ENCODE measurements around the gene SIRPB1.

The SIRPB1 gene

GRCh38 chr20:1619861-1620444 lies at the start of gene SIRPB1:
SIRPB1 (minus strand) TSS chr20:1620009; CDS start chr20:1619944, 65 bp downstream.
- H3K4me3 ChIP-seq (ENCODE audit: low read depth in 1 of 5, low read length in 5 of 5): no peak within 1 kb of the TSS
- peaks cover 0 to 11% (median 0%) of the 10 kb centered on the region in 5 donors for H3K4me1 ChIP-seq (ENCODE audit: control insufficient read depth in 5 of 5, insufficient read depth in 5 of 5, low read length in 5 of 5)
- no peak within 1 kb of the TSS for H3K27ac ChIP-seq (ENCODE audit: low read depth, low read length)
- peaks cover 0 to 11% (median 8%) of the 10 kb centered on the region in 5 donors for H3K9me3 ChIP-seq (ENCODE audit: control insufficient read depth in 5 of 5, low read length in 5 of 5)
- H3K27me3 ChIP-seq (ENCODE audit: control insufficient read depth in 5 of 5, insufficient read depth in 4 of 5, low read length in 5 of 5): no peaks in the 10 kb centered on the region
- H3K36me3 ChIP-seq (ENCODE audit: control insufficient read depth in 5 of 5, insufficient read depth in 5 of 5, low read length in 5 of 5): no peaks in the 10 kb centered on the region
- no peak within 1 kb of the TSS for H3K9ac ChIP-seq (ENCODE audit: low read length in 5 of 5)

- Histone ChIP-seq H3K36me3 (ENCODE audit: control insufficient read depth in 5 of 5, insufficient read depth in 5 of 5, low read length in 5 of 5) (no peaks in the 10 kb centered on the region), H3K27ac (ENCODE audit: low read depth, low read length) (no peak overlapping the region), H3K9me3 (ENCODE audit: control insufficient read depth in 5 of 5, low read length in 5 of 5) (no peaks in the 10 kb centered on the region), H3K4me3 (ENCODE audit: low read depth in 1 of 5, low read length in 5 of 5) (no peak overlapping the region), H3K4me1 (ENCODE audit: control insufficient read depth in 5 of 5, insufficient read depth in 5 of 5, low read length in 5 of 5) (no peaks in the 10 kb centered on the region), H3K9ac (ENCODE audit: low read length in 5 of 5) (no peak overlapping the region), H3K27me3 (ENCODE audit: control insufficient read depth in 5 of 5, insufficient read depth in 4 of 5, low read length in 5 of 5) (peaks cover 0 to 6% (median 2%) of the 10 kb centered on the region in 5 donors)
Observed at GRCh38 chr20:1669304-1669703, 49.5 kb upstream of the SIRPB1 start.

- Histone ChIP-seq H3K4me1 (ENCODE audit: control insufficient read depth in 5 of 5, insufficient read depth in 5 of 5, low read length in 5 of 5) (no peaks in the 10 kb centered on the region), H3K9me3 (ENCODE audit: control insufficient read depth in 5 of 5, low read length in 5 of 5) (no peaks in the 10 kb centered on the region), H3K36me3 (ENCODE audit: control insufficient read depth in 5 of 5, insufficient read depth in 5 of 5, low read length in 5 of 5) (no peaks in the 10 kb centered on the region), H3K9ac (ENCODE audit: low read length in 5 of 5) (no peak overlapping the region), H3K27me3 (ENCODE audit: control insufficient read depth in 5 of 5, insufficient read depth in 4 of 5, low read length in 5 of 5) (peaks cover 0 to 4% (median 2%) of the 10 kb centered on the region in 5 donors), H3K4me3 (ENCODE audit: low read depth in 1 of 5, low read length in 5 of 5) (no peak overlapping the region), H3K27ac (ENCODE audit: low read depth, low read length) (no peak overlapping the region)
Observed at GRCh38 chr20:1667502-1668085, 47.8 kb upstream of the SIRPB1 start.

- no peak overlapping the region for H3K9ac ChIP-seq (ENCODE audit: low read length in 5 of 5)
- peaks cover 0 to 2% (median 0%) of the 10 kb centered on the region in 5 donors for H3K4me1 ChIP-seq (ENCODE audit: control insufficient read depth in 5 of 5, insufficient read depth in 5 of 5, low read length in 5 of 5)
- H3K27ac ChIP-seq (ENCODE audit: low read depth, low read length): no peak overlapping the region
- H3K9me3 ChIP-seq (ENCODE audit: control insufficient read depth in 5 of 5, low read length in 5 of 5): no peaks in the 10 kb centered on the region
- H3K36me3 ChIP-seq (ENCODE audit: control insufficient read depth in 5 of 5, insufficient read depth in 5 of 5, low read length in 5 of 5): no peaks in the 10 kb centered on the region
- H3K4me3 ChIP-seq (ENCODE audit: low read depth in 1 of 5, low read length in 5 of 5): no peak overlapping the region
- H3K27me3 ChIP-seq (ENCODE audit: control insufficient read depth in 5 of 5, insufficient read depth in 4 of 5, low read length in 5 of 5): peaks cover 0 to 4% (median 2%) of the 10 kb centered on the region in 5 donors
Observed at GRCh38 chr20:1666802-1667201, 47.0 kb upstream of the SIRPB1 start.

- H3K27me3 ChIP-seq (ENCODE audit: control insufficient read depth in 5 of 5, insufficient read depth in 4 of 5, low read length in 5 of 5): peaks cover under 1 to 8% (median 4%) of the 10 kb centered on the region in 5 donors
- H3K9me3 ChIP-seq (ENCODE audit: control insufficient read depth in 5 of 5, low read length in 5 of 5): no peaks in the 10 kb centered on the region
- no peak overlapping the region for H3K4me3 ChIP-seq (ENCODE audit: low read depth in 1 of 5, low read length in 5 of 5)
- peaks cover 0 to 4% (median 0%) of the 10 kb centered on the region in 5 donors for H3K4me1 ChIP-seq (ENCODE audit: control insufficient read depth in 5 of 5, insufficient read depth in 5 of 5, low read length in 5 of 5)
- no peak overlapping the region for H3K9ac ChIP-seq (ENCODE audit: low read length in 5 of 5)
- no peaks in the 10 kb centered on the region for H3K36me3 ChIP-seq (ENCODE audit: control insufficient read depth in 5 of 5, insufficient read depth in 5 of 5, low read length in 5 of 5)
- H3K27ac ChIP-seq (ENCODE audit: low read depth, low read length): no peak overlapping the region
Observed at GRCh38 chr20:1665345-1665744, 45.5 kb upstream of the SIRPB1 start.

- Histone ChIP-seq H3K9me3 (ENCODE audit: control insufficient read depth in 5 of 5, low read length in 5 of 5) (no peaks in the 10 kb centered on the region), H3K36me3 (ENCODE audit: control insufficient read depth in 5 of 5, insufficient read depth in 5 of 5, low read length in 5 of 5) (no peaks in the 10 kb centered on the region), H3K9ac (ENCODE audit: low read length in 5 of 5) (no peak overlapping the region), H3K4me3 (ENCODE audit: low read depth in 1 of 5, low read length in 5 of 5) (no peak overlapping the region), H3K4me1 (ENCODE audit: control insufficient read depth in 5 of 5, insufficient read depth in 5 of 5, low read length in 5 of 5) (peaks cover 0 to 4% (median 0%) of the 10 kb centered on the region in 5 donors), H3K27me3 (ENCODE audit: control insufficient read depth in 5 of 5, insufficient read depth in 4 of 5, low read length in 5 of 5) (peaks cover 0 to 7% (median 2%) of the 10 kb centered on the region in 5 donors), H3K27ac (ENCODE audit: low read depth, low read length) (no peak overlapping the region)
Observed at GRCh38 chr20:1664911-1665310, 45.1 kb upstream of the SIRPB1 start.

GRCh38 chr20:1663917-1664316 lies 44.1 kb upstream of the SIRPB1 start:
- Histone ChIP-seq H3K27me3 (ENCODE audit: control insufficient read depth in 5 of 5, insufficient read depth in 4 of 5, low read length in 5 of 5) (peaks cover 0 to 7% (median 6%) of the 10 kb centered on the region in 5 donors), H3K9ac (ENCODE audit: low read length in 5 of 5) (no peak overlapping the region), H3K4me3 (ENCODE audit: low read depth in 1 of 5, low read length in 5 of 5) (no peak overlapping the region), H3K27ac (ENCODE audit: low read depth, low read length) (no peak overlapping the region), H3K9me3 (ENCODE audit: control insufficient read depth in 5 of 5, low read length in 5 of 5) (no peaks in the 10 kb centered on the region), H3K4me1 (ENCODE audit: control insufficient read depth in 5 of 5, insufficient read depth in 5 of 5, low read length in 5 of 5) (peaks cover 0 to 4% (median 0%) of the 10 kb centered on the region in 5 donors), H3K36me3 (ENCODE audit: control insufficient read depth in 5 of 5, insufficient read depth in 5 of 5, low read length in 5 of 5) (no peaks in the 10 kb centered on the region)

GRCh38 chr20:1661542-1662299 lies 41.9 kb upstream of the SIRPB1 start:
- no peak overlapping the region for H3K9ac ChIP-seq (ENCODE audit: low read length in 5 of 5)
- no peaks in the 10 kb centered on the region for H3K9me3 ChIP-seq (ENCODE audit: control insufficient read depth in 5 of 5, low read length in 5 of 5)
- H3K36me3 ChIP-seq (ENCODE audit: control insufficient read depth in 5 of 5, insufficient read depth in 5 of 5, low read length in 5 of 5): no peaks in the 10 kb centered on the region
- no peak overlapping the region for H3K4me3 ChIP-seq (ENCODE audit: low read depth in 1 of 5, low read length in 5 of 5)
- H3K4me1 ChIP-seq (ENCODE audit: control insufficient read depth in 5 of 5, insufficient read depth in 5 of 5, low read length in 5 of 5): peaks cover 0 to 4% (median 0%) of the 10 kb centered on the region in 5 donors
- H3K27ac ChIP-seq (ENCODE audit: low read depth, low read length): no peak overlapping the region
- peaks cover 4 to 14% (median 8%) of the 10 kb centered on the region in 5 donors for H3K27me3 ChIP-seq (ENCODE audit: control insufficient read depth in 5 of 5, insufficient read depth in 4 of 5, low read length in 5 of 5)

GRCh38 chr20:1660246-1660645 lies 40.4 kb upstream of the SIRPB1 start:
- Histone ChIP-seq H3K4me1 (ENCODE audit: control insufficient read depth in 5 of 5, insufficient read depth in 5 of 5, low read length in 5 of 5) (peaks cover 0 to 4% (median 0%) of the 10 kb centered on the region in 5 donors), H3K36me3 (ENCODE audit: control insufficient read depth in 5 of 5, insufficient read depth in 5 of 5, low read length in 5 of 5) (no peaks in the 10 kb centered on the region), H3K27ac (ENCODE audit: low read depth, low read length) (no peak overlapping the region), H3K27me3 (ENCODE audit: control insufficient read depth in 5 of 5, insufficient read depth in 4 of 5, low read length in 5 of 5) (peaks cover 4 to 14% (median 8%) of the 10 kb centered on the region in 5 donors), H3K9me3 (ENCODE audit: control insufficient read depth in 5 of 5, low read length in 5 of 5) (no peaks in the 10 kb centered on the region), H3K4me3 (ENCODE audit: low read depth in 1 of 5, low read length in 5 of 5) (no peak overlapping the region), H3K9ac (ENCODE audit: low read length in 5 of 5) (no peak overlapping the region)

All from subcutaneous abdominal adipose tissue (tissue), 5 donors.